HFFc6 (cell line): Measurements from ENCODE around the gene ADCK2. TPM values are rescaled to one million over a fixed set of nuclear protein-coding genes. Genes with fewer than 3 reads are reported as not detected.

Experiments
- DNase-seq: peaks from one replicate; pipeline ENCODE4 v3.0.0-alpha.2; 2018
- H3K27ac Mint-ChIP-seq: 2 replicates; pipeline ENCODE4 v1.8.0; 2020; ENCODE audit warnings: mild to moderate bottlenecking, mixed read lengths
- H3K27me3 Mint-ChIP-seq: 2 replicates; pipeline ENCODE4 v1.8.0; 2021; ENCODE audit warnings: mild to moderate bottlenecking, moderate library complexity, mixed read lengths; ENCODE audit not compliant: insufficient read depth
- H3K36me3 Mint-ChIP-seq: 2 replicates; pipeline ENCODE4 v1.8.0; 2021; ENCODE audit warnings: low read depth, mixed read lengths
- H3K4me1 Mint-ChIP-seq: 2 replicates; pipeline ENCODE4 v1.8.0; 2020; ENCODE audit warnings: low read depth, mixed read lengths
- H3K4me3 Mint-ChIP-seq: 2 replicates; pipeline ENCODE4 v1.8.0; 2020; ENCODE audit warnings: mild to moderate bottlenecking, moderate library complexity, mixed read lengths
- H3K9me3 Mint-ChIP-seq: 2 replicates; pipeline ENCODE4 v1.8.0; 2020; ENCODE audit warnings: mild to moderate bottlenecking, mixed read lengths
- total RNA-seq, 6 experiments: library from RNA; stranded (reverse); fragmentation: NEBNext Ultra II Directional; extraction: Animal tissue kit (Norgen Biotek cat#: 25700); gene quantifications; 2 replicates in 1 of 6; 3 replicates in 5 of 6; pipeline ENCODE4 v1.2.3, GENCODE V29; 2021
- TF ChIP-seq, protein P1 (sequence below): fragments of 200-600 bp; sonication (generic); IDR thresholded peaks from 2 replicates; pipeline ENCODE4 v1.5.0; 2021; ENCODE audit warnings: antibody characterized with exemption, mild to moderate bottlenecking

Gene ADCK2
- total RNA-seq, 6 experiments from 2014 or later, result 9.2 to 13.6 (median 10.0) TPM

DNA sequence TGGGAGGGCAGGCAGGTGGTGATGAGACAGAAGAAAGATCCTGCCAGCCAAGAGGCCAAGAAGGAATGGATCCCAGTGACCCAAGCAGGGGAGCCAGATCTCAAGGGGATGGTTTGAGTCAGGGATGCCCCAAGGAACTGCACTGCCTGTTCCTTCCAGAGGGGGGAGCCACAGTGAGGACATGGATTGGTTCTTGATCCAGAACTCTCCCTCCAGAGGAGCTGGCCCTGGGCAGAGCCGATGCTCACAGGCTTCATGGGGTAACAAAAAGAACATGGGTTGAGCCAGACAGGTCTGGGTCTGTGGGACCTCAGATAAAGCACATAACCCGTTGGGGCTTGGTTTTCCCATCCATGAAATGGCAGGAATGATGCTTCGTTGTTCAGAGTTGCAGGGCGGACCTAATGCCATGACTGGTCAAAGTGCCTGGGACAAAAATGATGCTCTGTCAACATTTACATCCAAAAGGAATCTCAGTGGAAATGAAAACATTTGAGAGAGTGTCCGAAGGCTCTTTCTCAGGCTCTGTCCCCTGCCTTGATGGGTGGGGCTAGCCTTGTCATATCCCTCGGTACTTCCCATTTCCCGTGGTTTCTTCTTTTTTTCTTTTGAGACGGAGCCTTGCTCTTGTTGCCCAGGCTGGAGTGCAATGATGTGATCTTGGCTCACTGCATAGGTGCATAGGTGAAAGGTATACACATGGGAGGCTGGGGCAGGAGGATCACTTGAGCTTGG lies 27.4 kb upstream of the ADCK2 start:
- Mint-ChIP-seq H3K9me3 (no peaks in the 10 kb centered on the region), H3K4me1 (peaks cover 15% of the 10 kb centered on the region), H3K27ac (no peak overlapping the region), H3K27me3 (peaks cover 8% of the 10 kb centered on the region), H3K36me3 (no peaks in the 10 kb centered on the region), H3K4me3 (no peak overlapping the region)
- DNase-seq, result no peak
- TF ChIP-seq, protein P1, sequence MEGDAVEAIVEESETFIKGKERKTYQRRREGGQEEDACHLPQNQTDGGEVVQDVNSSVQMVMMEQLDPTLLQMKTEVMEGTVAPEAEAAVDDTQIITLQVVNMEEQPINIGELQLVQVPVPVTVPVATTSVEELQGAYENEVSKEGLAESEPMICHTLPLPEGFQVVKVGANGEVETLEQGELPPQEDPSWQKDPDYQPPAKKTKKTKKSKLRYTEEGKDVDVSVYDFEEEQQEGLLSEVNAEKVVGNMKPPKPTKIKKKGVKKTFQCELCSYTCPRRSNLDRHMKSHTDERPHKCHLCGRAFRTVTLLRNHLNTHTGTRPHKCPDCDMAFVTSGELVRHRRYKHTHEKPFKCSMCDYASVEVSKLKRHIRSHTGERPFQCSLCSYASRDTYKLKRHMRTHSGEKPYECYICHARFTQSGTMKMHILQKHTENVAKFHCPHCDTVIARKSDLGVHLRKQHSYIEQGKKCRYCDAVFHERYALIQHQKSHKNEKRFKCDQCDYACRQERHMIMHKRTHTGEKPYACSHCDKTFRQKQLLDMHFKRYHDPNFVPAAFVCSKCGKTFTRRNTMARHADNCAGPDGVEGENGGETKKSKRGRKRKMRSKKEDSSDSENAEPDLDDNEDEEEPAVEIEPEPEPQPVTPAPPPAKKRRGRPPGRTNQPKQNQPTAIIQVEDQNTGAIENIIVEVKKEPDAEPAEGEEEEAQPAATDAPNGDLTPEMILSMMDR, result peak; percentile 69

DNA sequence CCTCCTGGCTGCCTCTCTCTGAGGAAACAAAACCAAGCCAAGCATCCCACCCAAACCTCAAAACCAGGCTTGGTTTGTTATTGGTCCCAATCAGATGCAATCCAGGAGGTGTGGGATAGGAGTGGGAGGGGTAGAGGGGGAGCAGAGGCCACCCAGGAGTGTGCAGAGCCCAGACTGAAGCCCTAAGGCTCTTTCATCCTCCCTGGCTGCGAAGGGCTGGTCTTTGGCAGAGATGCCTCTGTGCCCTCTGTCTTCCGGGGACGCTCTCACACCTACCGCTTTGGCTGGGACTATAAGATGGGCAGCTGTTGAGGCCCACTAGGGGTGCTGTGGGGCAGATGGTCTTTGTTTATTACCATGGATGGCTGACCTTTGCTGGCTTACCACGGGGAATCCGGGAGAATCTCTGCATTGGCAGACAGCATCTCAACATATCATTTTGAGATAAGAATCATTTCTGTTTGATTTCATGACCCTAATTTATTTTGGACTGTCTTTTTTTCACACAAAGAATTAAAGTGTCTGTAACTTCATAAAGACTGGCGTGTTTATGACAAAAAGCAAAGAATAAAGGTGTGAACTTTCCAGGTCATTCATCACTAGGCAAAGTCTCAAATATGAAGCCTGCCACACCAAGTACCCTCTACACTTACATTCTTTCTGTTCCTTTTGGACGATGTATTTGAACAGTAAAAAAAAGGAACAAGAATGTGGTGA lies 25.7 kb upstream of the ADCK2 start:
- DNase-seq, result peak; percentile 19
- Mint-ChIP-seq H3K27ac (no peak overlapping the region), H3K4me1 (peaks cover 18% of the 10 kb centered on the region), H3K27me3 (peaks cover 2% of the 10 kb centered on the region), H3K9me3 (no peaks in the 10 kb centered on the region), H3K4me3 (no peak overlapping the region), H3K36me3 (no peaks in the 10 kb centered on the region)
- TF ChIP-seq, protein P1, result peak; percentile 76

DNA sequence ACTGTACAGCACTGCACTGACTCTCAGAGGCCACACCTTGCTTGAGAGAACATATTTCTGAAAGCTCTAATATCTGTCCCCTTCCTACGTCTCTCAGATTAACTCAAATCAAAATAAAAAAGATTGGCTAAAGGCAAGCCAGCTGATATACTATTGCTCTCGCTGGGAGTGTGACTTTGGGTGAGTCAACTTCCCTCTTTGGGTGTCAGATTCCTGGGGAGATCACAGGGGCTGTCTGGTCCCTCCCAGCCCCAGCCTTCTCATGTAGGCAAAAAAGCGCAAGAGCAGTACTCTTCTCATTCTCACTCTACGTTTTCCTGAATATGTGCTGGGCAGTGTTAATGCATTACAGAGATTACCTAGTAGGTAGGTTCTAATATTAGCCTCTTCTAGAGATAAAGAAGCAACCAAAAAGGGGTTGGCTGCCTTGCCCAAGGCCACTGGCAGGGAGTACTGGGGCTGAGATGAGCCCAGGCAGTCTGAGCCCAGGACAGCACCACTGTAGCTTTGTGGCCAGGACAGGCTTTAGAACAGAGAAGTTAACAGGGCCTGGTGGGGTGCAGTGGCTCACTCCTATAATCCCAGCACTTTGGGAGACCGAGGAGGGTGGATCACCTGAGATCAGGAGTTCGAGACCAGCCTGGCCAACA lies 23.1 kb upstream of the ADCK2 start:
- TF ChIP-seq, protein P1, result no peak
- no peaks in the 10 kb centered on the region for H3K9me3 Mint-ChIP-seq
- H3K27ac Mint-ChIP-seq, result no peak overlapping the region
- H3K4me3 Mint-ChIP-seq, result no peak overlapping the region
- DNase-seq, result peak; percentile 21
- H3K27me3 Mint-ChIP-seq, result peaks cover 7% of the 10 kb centered on the region
- H3K36me3 Mint-ChIP-seq, result no peaks in the 10 kb centered on the region
- peaks cover 22% of the 10 kb centered on the region for H3K4me1 Mint-ChIP-seq

DNA sequence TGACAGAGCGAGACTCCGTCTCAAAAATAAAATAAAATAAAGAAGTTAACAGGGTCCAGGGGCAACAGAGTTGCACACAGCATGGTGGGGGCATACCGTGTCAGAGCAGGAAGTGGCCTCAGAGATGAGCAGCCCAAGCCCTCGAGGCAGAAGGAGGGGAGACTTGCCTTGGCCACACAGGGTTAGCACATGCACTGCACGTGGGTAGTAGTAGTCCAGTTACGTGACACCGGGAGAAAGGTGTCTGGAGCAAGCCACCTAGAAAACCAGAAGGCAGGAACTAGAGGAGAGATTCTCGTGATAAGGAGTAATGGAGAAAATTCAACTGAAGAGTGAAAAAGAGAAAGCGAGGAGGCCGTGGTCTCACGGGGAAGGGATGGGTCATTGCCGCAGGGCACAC lies 22.4 kb upstream of the ADCK2 start:
- Mint-ChIP-seq H3K36me3 (no peaks in the 10 kb centered on the region), H3K27me3 (peaks cover 7% of the 10 kb centered on the region), H3K4me3 (no peak overlapping the region), H3K27ac (no peak overlapping the region), H3K9me3 (no peaks in the 10 kb centered on the region), H3K4me1 (peaks cover 22% of the 10 kb centered on the region)
- DNase-seq, result no peak
- TF ChIP-seq, protein P1, result no peak

DNA sequence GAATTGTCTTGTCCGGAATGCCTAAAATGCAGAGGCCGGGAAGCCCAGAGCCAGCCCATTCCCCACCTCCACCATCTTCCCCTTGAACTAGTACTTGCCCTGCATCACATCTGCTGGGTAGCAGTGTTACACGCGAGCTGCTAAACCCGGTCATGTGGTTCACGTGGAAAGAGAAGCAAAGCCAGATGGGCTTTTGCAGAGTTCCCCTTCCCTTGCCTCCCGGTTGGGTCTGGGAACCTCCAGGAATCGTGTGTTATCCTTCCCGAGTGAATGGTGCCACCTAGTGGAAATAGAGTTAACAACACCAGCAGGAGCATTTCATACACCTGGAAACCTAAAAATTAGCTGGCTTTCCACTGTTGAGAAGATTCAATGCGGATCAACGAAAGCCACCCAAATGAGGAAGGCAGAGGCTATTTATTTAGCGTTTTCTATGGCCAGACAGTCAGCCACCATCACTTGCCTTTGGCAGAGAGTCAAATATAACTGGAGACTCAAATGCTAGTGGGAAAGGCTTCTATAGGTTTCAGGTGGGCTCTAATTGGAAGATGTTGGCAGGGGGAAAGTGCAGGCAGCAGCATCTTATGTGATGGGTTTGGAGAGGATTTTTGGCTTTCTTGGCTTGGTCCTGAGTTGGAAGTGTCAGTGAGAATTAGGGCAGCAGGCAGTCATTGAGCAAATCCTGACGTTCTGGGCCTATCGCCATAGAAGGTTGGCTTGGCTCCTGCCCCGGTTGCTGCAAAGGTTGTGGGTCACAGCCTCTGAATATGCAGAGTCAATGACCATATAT lies 19.2 kb upstream of the ADCK2 start:
- no peak overlapping the region for H3K27ac Mint-ChIP-seq
- H3K36me3 Mint-ChIP-seq, result no peaks in the 10 kb centered on the region
- H3K4me3 Mint-ChIP-seq, result no peak overlapping the region; the same call in 1 of the 2 replicates
- TF ChIP-seq, protein P1, result peak; percentile 95
- H3K27me3 Mint-ChIP-seq, result peaks cover 7% of the 10 kb centered on the region
- peak; percentile 62 for DNase-seq
- H3K4me1 Mint-ChIP-seq, result peaks cover 35% of the 10 kb centered on the region
- no peaks in the 10 kb centered on the region for H3K9me3 Mint-ChIP-seq
